GM12865 (cell line): ENCODE data around the gene GIPC2.

Experiments
- DNase-seq: peaks from one replicate; pipeline ENCODE4 v3.0.0; 2010; ENCODE audit warnings: low read depth
- H3K4me3 ChIP-seq: 2 replicates; pipeline ENCODE4 v1.5.1; 2011; ENCODE audit warnings: mild to moderate bottlenecking, low read depth, low read length, control low read depth
- TF ChIP-seq, protein P1 (sequence below): IDR thresholded peaks from 2 replicates; pipeline ENCODE4 v1.5.1; 2011; ENCODE audit warnings: low read length, control low read depth, low read depth, inconsistent platforms; ENCODE audit not compliant: insufficient read depth; ENCODE audit errors: missing control alignments

The GIPC2 gene

DNA sequence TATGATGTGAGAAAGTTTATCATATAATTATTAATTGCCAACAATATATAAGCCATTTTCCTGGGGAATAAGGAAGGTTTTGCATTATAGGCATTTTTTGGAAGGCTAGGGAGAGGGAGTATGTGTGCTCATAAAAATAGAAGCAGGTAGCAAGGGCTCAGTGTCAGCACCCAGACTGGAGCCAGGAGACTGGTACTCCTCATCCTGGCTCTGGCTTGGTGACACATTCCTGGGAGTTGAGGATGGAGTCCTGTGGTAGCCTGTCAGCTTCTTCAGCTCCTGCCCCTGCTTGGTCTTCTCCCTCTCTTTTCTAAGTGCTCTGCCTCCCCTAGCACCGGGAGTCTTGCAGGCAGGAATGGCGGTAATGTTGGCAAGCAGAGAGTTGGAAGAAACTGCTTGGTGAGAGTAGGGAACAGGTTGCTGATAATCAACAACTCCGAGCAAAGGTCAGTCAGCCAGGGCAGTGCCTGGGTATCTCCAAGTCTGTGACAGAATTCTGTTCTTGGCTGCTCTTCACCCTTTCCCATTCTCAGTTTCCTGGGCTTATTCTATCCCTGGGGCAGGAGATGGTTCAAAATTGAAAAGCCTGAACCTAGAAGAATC lies 23.0 kb downstream of the GIPC2 start:
- TF ChIP-seq, protein P1, sequence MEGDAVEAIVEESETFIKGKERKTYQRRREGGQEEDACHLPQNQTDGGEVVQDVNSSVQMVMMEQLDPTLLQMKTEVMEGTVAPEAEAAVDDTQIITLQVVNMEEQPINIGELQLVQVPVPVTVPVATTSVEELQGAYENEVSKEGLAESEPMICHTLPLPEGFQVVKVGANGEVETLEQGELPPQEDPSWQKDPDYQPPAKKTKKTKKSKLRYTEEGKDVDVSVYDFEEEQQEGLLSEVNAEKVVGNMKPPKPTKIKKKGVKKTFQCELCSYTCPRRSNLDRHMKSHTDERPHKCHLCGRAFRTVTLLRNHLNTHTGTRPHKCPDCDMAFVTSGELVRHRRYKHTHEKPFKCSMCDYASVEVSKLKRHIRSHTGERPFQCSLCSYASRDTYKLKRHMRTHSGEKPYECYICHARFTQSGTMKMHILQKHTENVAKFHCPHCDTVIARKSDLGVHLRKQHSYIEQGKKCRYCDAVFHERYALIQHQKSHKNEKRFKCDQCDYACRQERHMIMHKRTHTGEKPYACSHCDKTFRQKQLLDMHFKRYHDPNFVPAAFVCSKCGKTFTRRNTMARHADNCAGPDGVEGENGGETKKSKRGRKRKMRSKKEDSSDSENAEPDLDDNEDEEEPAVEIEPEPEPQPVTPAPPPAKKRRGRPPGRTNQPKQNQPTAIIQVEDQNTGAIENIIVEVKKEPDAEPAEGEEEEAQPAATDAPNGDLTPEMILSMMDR = no peak
- DNase-seq = no peak
- no peak overlapping the region for H3K4me3 ChIP-seq

DNA sequence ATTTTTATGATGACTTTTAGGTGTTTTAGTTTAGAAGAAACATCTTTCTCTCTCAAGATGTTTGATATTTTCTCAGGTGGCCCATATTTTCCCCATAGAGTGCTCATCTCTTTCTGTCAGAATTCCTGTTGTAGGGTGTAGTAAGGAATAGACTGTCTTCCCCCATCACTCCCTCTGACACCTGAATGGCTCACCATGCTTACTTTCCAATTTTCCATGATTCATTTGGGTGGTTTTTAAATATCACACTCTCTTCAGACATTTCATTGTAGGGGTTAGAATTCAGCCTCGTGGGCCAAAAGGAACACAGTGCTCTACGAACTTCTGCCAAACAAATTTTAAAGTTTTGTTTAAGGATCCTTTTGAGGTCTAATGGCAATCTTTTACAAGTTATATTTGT lies 24.0 kb downstream of the GIPC2 start:
- no peak overlapping the region for H3K4me3 ChIP-seq
- no peak for DNase-seq
- TF ChIP-seq, protein P1 = no peak

DNA sequence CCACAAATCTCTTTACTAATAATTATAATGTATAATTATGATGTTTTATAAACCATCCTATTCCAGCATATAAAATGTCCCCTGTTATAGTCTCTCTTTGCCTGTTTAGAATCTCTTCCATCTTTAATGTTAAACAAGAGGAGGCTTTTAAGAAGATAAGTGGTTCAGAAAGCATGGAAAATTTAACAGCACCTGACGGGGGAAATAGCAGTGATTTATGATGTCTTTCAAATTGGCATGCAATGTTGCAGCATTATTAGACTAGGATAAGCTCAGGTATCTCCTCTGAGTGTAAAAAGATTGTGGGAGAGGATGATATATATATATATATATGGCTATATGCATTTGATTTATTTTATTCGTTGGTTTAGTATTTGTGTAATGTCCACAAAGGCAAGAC lies 24.4 kb downstream of the GIPC2 start:
- TF ChIP-seq, protein P1 = no peak
- DNase-seq = no peak
- H3K4me3 ChIP-seq = no peak overlapping the region

DNA sequence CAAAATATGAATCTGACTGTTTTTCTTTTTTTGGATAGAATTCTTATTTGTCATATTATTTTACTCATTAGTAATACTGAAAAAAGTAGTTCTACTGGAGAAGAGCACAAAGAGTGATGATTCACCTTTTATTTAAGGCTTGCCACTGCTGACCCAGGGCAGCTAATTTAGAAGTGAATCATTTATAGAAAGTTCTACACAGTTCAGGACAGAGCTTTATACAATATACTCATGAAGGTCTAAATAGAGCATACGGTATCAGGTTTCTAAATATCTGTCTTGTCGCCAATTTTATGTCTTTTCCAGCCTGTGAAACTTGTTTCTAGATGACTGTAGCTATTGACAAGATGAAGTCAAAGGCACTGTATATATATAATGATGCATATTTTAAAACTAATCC lies 25.0 kb downstream of the GIPC2 start:
- DNase-seq = peak; percentile 24
- TF ChIP-seq, protein P1 = no peak
- no peak overlapping the region for H3K4me3 ChIP-seq

DNA sequence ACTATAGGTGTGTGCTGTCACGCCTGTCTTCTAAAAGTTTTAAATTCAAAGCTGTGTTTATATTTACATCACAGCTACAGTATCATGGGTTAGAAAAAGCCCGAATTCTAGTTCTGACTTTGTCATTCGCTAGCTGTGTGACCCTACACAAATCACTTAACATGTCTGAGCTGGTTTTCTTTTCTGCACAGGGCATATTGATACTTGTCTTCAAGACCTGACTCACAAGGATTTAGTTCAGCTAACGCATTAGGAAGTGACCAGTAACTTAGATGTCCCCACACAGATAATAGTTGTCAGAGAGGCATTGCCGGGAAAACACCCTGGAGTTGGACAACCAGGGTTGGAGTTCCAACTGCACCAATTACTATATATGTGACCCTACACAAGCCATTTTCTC lies 25.9 kb downstream of the GIPC2 start:
- TF ChIP-seq, protein P1 = no peak
- no peak for DNase-seq

DNA sequence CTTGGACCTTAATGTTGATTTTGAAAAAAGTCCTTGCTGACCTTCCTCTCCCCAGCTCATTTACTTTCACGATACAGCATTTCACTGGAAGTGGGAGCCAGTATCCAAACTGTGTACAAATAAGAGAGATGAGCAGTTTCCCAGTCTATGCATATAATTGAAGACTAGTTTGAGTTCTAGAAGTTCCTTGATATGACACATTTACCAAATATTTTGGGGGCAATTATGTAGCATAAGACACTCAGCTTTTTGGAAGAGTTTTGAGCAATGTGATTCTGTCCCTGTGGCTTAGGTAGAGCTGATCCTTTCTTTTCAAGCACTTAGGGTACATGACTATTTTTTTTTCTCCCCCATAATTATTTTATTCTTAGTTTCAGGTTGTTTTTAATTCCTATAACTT lies 26.4 kb downstream of the GIPC2 start:
- TF ChIP-seq, protein P1 = no peak
- H3K4me3 ChIP-seq = no peak overlapping the region
- no peak for DNase-seq

More for the DNA sequence above, 25.9 kb downstream of the GIPC2 start:
- H3K4me3 ChIP-seq = no peak overlapping the region

DNA sequence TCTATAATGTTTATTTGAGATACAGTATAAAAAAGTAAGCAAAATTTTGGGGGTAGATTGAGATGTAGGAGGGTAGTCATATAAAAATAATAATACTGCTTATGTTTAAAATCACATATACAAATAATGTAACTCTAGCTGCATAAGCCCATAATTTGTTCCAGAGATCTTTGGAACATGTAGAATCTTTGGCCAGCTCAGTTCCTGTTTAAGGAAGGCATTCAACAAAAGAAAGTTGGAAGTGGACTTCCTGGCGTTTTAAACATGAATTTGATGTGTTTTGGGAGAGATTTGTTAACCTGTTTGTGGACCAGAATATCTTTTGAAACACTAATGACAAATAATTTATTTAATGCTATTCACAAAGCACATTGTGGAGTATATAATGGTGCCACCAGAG lies 27.7 kb downstream of the GIPC2 start:
- H3K4me3 ChIP-seq = no peak overlapping the region
- TF ChIP-seq, protein P1 = no peak
- no peak for DNase-seq
